HCT116 (cell line): Measurements from ENCODE around the gene GK. TPM values are rescaled to one million over a fixed set of nuclear protein-coding genes. Genes with fewer than 3 reads are reported as not detected.

Experiments
- ATAC-seq: fragments of 200-7000 bp; cut with Tn5 transposase; 2 replicates; pipeline ENCODE4 v1.9.1; 2020; ENCODE audit warnings: mild to moderate bottlenecking, moderate library complexity
- BruUV-seq: library from RNA; stranded (reverse); fragments of 400-500 nt; replicated peaks from 2 replicates; lab custom pipeline; 2021; lab: Mats Ljungman, UMichigan
- CTCF ChIA-PET: fragments of 300-600 bp; sonication (Branson Sonifier 250); formaldehyde crosslinking; loops from one replicate; lab custom pipeline; 2021; ENCODE audit warnings: antibody characterized with exemption; lab: Charles Lee
- POLR2A ChIA-PET: fragments of 300-600, 350-600 bp; sonication (Branson Sonifier 250); formaldehyde crosslinking; loops from one replicate; lab custom pipeline; 2021; ENCODE audit warnings: antibody characterized with exemption; lab: Charles Lee
- RAD21 ChIA-PET, 2 experiments: fragments of 300-600 bp; sonication (Branson Sonifier 250); formaldehyde crosslinking; loops; one replicate each; lab custom pipeline; 2023; ENCODE audit warnings: low total read pairs in 2 of 2; ENCODE audit not compliant: uncharacterized antibody in 2 of 2, unreplicated experiment in 2 of 2, low non-redundant PET in 1 of 2; lab: Charles Lee
- DNase-seq: peaks from one replicate; pipeline ENCODE4 v3.0.0-alpha.2; 2010; ENCODE audit warnings: low read depth, low spot score
- H2AFZ ChIP-seq: fragments of 200-600 bp; shearing (Covaris generic), sonication (generic); 2 replicates; pipeline ENCODE4 v1.6.1; 2017; ENCODE audit warnings: low read depth, mixed run types, mixed read lengths, antibody characterized with exemption, low read length; ENCODE audit not compliant: poor library complexity, severe bottlenecking
- H3K27ac ChIP-seq: 2 replicates; pipeline ENCODE4 v1.5.1; 2012; ENCODE audit warnings: low read depth, low read length
- H3K27me3 ChIP-seq: fragments of 200-600 bp; sonication (generic); 2 replicates; pipeline ENCODE4 v1.6.1; 2016; ENCODE audit warnings: mixed run types, low read length, mixed read lengths; ENCODE audit not compliant: insufficient read depth
- H3K36me3 ChIP-seq, 2 experiments: fragments of 200-500 bp in 1 of 2; fragments of 200-600 bp in 1 of 2; sonication (Bioruptor generic) in 1 of 2; sonication (generic) in 1 of 2; 2 replicates each; pipeline versions ENCODE4 v1.5.1 to v1.6.1; 2014 to 2016; ENCODE audit warnings: low read length in 2 of 2, inconsistent platforms in 1 of 2, mixed read lengths in 1 of 2, mixed run types in 1 of 2; ENCODE audit not compliant: insufficient read depth in 2 of 2, control insufficient read depth in 1 of 2
- H3K4me1 ChIP-seq, 2 experiments: fragments of 200-600 bp in 1 of 2; sonication (generic) in 1 of 2; 2 replicates each; pipeline versions ENCODE4 v1.5.1 to v1.6.1; 2012 to 2017; ENCODE audit warnings: low read length in 2 of 2, inconsistent platforms in 1 of 2, mild to moderate bottlenecking in 1 of 2, mixed read lengths in 1 of 2, mixed run types in 1 of 2, moderate library complexity in 1 of 2; ENCODE audit not compliant: insufficient read depth in 2 of 2, control insufficient read depth in 1 of 2
- H3K4me2 ChIP-seq: fragments of 200-600 bp; sonication (generic); 2 replicates; pipeline ENCODE4 v1.6.1; 2017; ENCODE audit warnings: mixed run types, low read length, mixed read lengths
- H3K4me3 ChIP-seq, 2 experiments: fragments of 200-600 bp in 1 of 2; sonication (generic) in 1 of 2; replicated peaks in 1 of 2; 2 replicates each; pipeline ENCODE4 v1.5.1; 2011 to 2016; ENCODE audit warnings: low read length in 2 of 2, control low read depth in 1 of 2, low read depth in 1 of 2, mild to moderate bottlenecking in 1 of 2, mixed read lengths in 1 of 2, mixed run types in 1 of 2
- H3K79me2 ChIP-seq: fragments of 200-600 bp; sonication (generic); 2 replicates; pipeline ENCODE4 v1.6.1; 2017; ENCODE audit warnings: mild to moderate bottlenecking, mixed run types, low read length, moderate library complexity, mixed read lengths; ENCODE audit not compliant: insufficient read depth
- H3K9ac ChIP-seq: fragments of 200-600 bp; sonication (generic); 2 replicates; pipeline ENCODE4 v1.6.1; 2016; ENCODE audit warnings: low read length, mixed read lengths
- H3K9me2 ChIP-seq: fragments of 200-600 bp; sonication (generic), shearing (Covaris generic); 2 replicates; pipeline ENCODE4 v1.6.1; 2017; ENCODE audit warnings: mixed run types, mild to moderate bottlenecking, moderate library complexity; ENCODE audit not compliant: insufficient read depth
- H3K9me3 ChIP-seq, 2 experiments: fragments of 200-500 bp in 1 of 2; fragments of 200-600 bp in 1 of 2; sonication (Bioruptor generic) in 1 of 2; sonication (generic) in 1 of 2; 2 replicates each; pipeline ENCODE4 v1.6.1; 2014 to 2017; ENCODE audit warnings: low read length in 2 of 2, mixed read lengths in 2 of 2, inconsistent platforms in 1 of 2, low read depth in 1 of 2, mild to moderate bottlenecking in 1 of 2, mixed run types in 1 of 2, moderate library complexity in 1 of 2; ENCODE audit not compliant: control insufficient read depth in 1 of 2, insufficient read depth in 1 of 2
- H4K20me1 ChIP-seq: fragments of 200-600 bp; sonication (generic), shearing (Covaris generic); 2 replicates; pipeline ENCODE4 v1.6.1; 2017; ENCODE audit warnings: mixed run types, mild to moderate bottlenecking, moderate library complexity; ENCODE audit not compliant: insufficient read depth
- EGR1 ChIP-seq: IDR thresholded peaks from 2 replicates; pipeline ENCODE4 v1.6.1; 2012; ENCODE audit warnings: low read depth
- ELF1 ChIP-seq: IDR thresholded peaks from 2 replicates; pipeline ENCODE4 v1.6.1; 2012; ENCODE audit warnings: low read depth, borderline replicate concordance
- EZH2 ChIP-seq: fragments of 200-600 bp; sonication (generic); IDR thresholded peaks from 2 replicates; pipeline ENCODE4 v1.6.1; 2017; ENCODE audit warnings: antibody characterized with exemption, mixed run types
- EZH2phosphoT487 ChIP-seq: fragments of 200-600 bp; IDR thresholded peaks from 2 replicates; pipeline ENCODE4 v1.6.1; 2018; ENCODE audit warnings: antibody characterized with exemption, borderline replicate concordance
- FOSL1 ChIP-seq: IDR thresholded peaks from 2 replicates; pipeline ENCODE4 v1.6.1; 2012; ENCODE audit warnings: low read depth
- JUND ChIP-seq: IDR thresholded peaks from 2 replicates; pipeline ENCODE4 v1.6.1; 2012
- POLR2A ChIP-seq: IDR thresholded peaks from 2 replicates; pipeline ENCODE4 v1.7.0; 2011; ENCODE audit warnings: borderline replicate concordance; ENCODE audit not compliant: insufficient read depth, insufficient read length; ENCODE audit errors: extremely low read depth
- POLR2AphosphoS5 ChIP-seq: IDR thresholded peaks from 2 replicates; pipeline ENCODE4 v1.6.1; 2011; ENCODE audit warnings: mild to moderate bottlenecking, low read depth, low read length, moderate library complexity
- RAD21 ChIP-seq: IDR thresholded peaks from 2 replicates; pipeline ENCODE4 v1.6.1; 2012; ENCODE audit warnings: low read depth, mild to moderate bottlenecking
- SIN3A ChIP-seq: IDR thresholded peaks from 2 replicates; pipeline ENCODE4 v1.6.1; 2012; ENCODE audit warnings: low read depth
- SP1 ChIP-seq: IDR thresholded peaks from 2 replicates; pipeline ENCODE4 v1.6.1; 2012; ENCODE audit warnings: low read depth
- SRF ChIP-seq: IDR thresholded peaks from 2 replicates; pipeline ENCODE4 v1.6.1; 2012; ENCODE audit warnings: low read depth
- TCF7L2 ChIP-seq: IDR thresholded peaks from 2 replicates; pipeline ENCODE4 v1.7.0; 2011; ENCODE audit warnings: borderline replicate concordance, inconsistent platforms; ENCODE audit not compliant: insufficient read depth, insufficient read length; ENCODE audit errors: extremely low read depth
- YY1 ChIP-seq: IDR thresholded peaks from 2 replicates; pipeline ENCODE4 v1.6.1; 2011; ENCODE audit warnings: low read length, low read depth, moderate library complexity, mild to moderate bottlenecking; ENCODE audit not compliant: insufficient replicate concordance; ENCODE audit errors: extremely low read depth
- ZNF274 ChIP-seq: fragments of 200-500 bp; sonication (Bioruptor generic); IDR thresholded peaks from 2 replicates; pipeline ENCODE4 v1.6.1; 2014; ENCODE audit warnings: mild to moderate bottlenecking, low read depth, low read length, inconsistent platforms
- intact Hi-C: fragments of 100-400 bp; cut with micrococcal nuclease; formaldehyde crosslinking; loops from 2 replicates; pipeline ENCODE4 v1.10.0; 2022
- total RNA-seq: library from RNA; stranded (reverse); gene quantifications from one replicate; pipeline ENCODE4 v1.2.1, GENCODE V29; 2021; ENCODE audit not compliant: unreplicated experiment
- TF ChIP-seq, protein P1 (sequence below): IDR thresholded peaks from 2 replicates; pipeline ENCODE4 v1.6.1; 2011; ENCODE audit warnings: mild to moderate bottlenecking, low read length, moderate library complexity; ENCODE audit not compliant: insufficient replicate concordance; ENCODE audit errors: extremely low read depth
- TF ChIP-seq, protein P2 (sequence below): IDR thresholded peaks from 2 replicates; pipeline ENCODE4 v1.6.1; 2012
- TF ChIP-seq, protein P3 (sequence below): IDR thresholded peaks from 2 replicates; pipeline ENCODE4 v1.6.1; 2012
- TF ChIP-seq, protein P4 (sequence below), 3 experiments: fragments of 200-600 bp in 1 of 3; sonication (generic) in 1 of 3; IDR thresholded peaks in 2 of 3; conservative IDR thresholded peaks in 1 of 3; 2 replicates each; pipeline ENCODE4 v1.5.1; 2012 to 2017; ENCODE audit warnings: low read depth in 2 of 3, low read length in 2 of 3, antibody characterized with exemption in 1 of 3, borderline replicate concordance in 1 of 3, control low read depth in 1 of 3, mild to moderate bottlenecking in 1 of 3, mixed read lengths in 1 of 3, mixed run types in 1 of 3, moderate library complexity in 1 of 3; ENCODE audit not compliant: insufficient read depth in 1 of 3

The GK gene
- total RNA-seq, 1 experiment from 2014 or later: 4.3 TPM

DNA sequence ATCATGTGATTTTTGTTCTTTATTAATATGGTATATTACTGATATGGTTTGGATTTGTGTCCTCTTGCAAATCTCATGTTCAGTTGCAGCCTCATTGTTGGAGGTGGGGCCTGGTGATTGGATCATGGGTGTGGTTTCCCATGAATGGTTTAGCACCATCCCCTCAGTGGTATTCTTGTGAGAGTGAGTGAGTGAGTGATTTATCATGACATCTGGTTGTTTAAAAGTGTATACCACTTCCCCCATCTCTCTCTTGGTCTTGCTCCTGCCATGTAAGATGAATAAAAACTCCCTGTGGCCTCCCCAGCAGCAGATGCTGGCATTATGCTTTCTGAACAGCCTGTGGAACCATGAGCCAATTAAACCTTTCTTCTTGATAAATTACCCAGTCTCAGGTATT, 124.4 kb downstream of the GK start:
- Histone ChIP-seq H3K9me3 (no peaks in the 10 kb centered on the region), H3K9me2 (no peaks in the 10 kb centered on the region), H3K4me1 (no peaks in the 10 kb centered on the region), H3K4me2 (no peak overlapping the region), H2AFZ (no peak overlapping the region), H3K36me3 (no peaks in the 10 kb centered on the region), H3K27ac (no peak overlapping the region), H3K4me3 (no peak overlapping the region), H3K27me3 (no peaks in the 10 kb centered on the region), H3K79me2 (no peaks in the 10 kb centered on the region), H3K9ac (no peak overlapping the region), H4K20me1 (no peaks in the 10 kb centered on the region)
- intact Hi-C loops: no loop called here
- ChIA-PET POLR2A (no interaction called here), RAD21 (no interaction called here), CTCF (no interaction called here)
- no peak for DNase-seq
- TF ChIP-seq SRF (no peak), RAD21 (no peak), TCF7L2 (no peak), FOSL1 (no peak), EZH2phosphoT487 (no peak), ELF1 (no peak), EZH2 (no peak), ZNF274 (no peak), EGR1 (no peak), SIN3A (no peak), POLR2A (no peak), SP1 (no peak), JUND (no peak), YY1 (no peak), POLR2AphosphoS5 (no peak)
- TF ChIP-seq, protein P1, sequence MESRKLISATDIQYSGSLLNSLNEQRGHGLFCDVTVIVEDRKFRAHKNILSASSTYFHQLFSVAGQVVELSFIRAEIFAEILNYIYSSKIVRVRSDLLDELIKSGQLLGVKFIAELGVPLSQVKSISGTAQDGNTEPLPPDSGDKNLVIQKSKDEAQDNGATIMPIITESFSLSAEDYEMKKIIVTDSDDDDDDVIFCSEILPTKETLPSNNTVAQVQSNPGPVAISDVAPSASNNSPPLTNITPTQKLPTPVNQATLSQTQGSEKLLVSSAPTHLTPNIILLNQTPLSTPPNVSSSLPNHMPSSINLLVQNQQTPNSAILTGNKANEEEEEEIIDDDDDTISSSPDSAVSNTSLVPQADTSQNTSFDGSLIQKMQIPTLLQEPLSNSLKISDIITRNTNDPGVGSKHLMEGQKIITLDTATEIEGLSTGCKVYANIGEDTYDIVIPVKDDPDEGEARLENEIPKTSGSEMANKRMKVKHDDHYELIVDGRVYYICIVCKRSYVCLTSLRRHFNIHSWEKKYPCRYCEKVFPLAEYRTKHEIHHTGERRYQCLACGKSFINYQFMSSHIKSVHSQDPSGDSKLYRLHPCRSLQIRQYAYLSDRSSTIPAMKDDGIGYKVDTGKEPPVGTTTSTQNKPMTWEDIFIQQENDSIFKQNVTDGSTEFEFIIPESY: no peak
- TF ChIP-seq, protein P2, sequence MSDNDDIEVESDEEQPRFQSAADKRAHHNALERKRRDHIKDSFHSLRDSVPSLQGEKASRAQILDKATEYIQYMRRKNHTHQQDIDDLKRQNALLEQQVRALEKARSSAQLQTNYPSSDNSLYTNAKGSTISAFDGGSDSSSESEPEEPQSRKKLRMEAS: no peak
- TF ChIP-seq, protein P3, sequence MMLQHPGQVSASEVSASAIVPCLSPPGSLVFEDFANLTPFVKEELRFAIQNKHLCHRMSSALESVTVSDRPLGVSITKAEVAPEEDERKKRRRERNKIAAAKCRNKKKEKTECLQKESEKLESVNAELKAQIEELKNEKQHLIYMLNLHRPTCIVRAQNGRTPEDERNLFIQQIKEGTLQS: no peak
- TF ChIP-seq, protein P4, sequence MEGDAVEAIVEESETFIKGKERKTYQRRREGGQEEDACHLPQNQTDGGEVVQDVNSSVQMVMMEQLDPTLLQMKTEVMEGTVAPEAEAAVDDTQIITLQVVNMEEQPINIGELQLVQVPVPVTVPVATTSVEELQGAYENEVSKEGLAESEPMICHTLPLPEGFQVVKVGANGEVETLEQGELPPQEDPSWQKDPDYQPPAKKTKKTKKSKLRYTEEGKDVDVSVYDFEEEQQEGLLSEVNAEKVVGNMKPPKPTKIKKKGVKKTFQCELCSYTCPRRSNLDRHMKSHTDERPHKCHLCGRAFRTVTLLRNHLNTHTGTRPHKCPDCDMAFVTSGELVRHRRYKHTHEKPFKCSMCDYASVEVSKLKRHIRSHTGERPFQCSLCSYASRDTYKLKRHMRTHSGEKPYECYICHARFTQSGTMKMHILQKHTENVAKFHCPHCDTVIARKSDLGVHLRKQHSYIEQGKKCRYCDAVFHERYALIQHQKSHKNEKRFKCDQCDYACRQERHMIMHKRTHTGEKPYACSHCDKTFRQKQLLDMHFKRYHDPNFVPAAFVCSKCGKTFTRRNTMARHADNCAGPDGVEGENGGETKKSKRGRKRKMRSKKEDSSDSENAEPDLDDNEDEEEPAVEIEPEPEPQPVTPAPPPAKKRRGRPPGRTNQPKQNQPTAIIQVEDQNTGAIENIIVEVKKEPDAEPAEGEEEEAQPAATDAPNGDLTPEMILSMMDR (IDR thresholded peaks at IDR 0.05 in 2 of 3, conservative IDR thresholded peaks at IDR 0.05 in 1 of 3; ENCODE audit: borderline replicate concordance in 1 of 3, insufficient read depth in 1 of 3, low read depth in 2 of 3, low read length in 2 of 3): no peak
- no peak for ATAC-seq
- BruUV-seq: no TSS peak
